ENCODE results near the gene FSTL3. TPM values are rescaled to one million over a fixed set of nuclear protein-coding genes. Genes with fewer than 3 reads are reported as not detected.
A peak's percentile ranks its signal among the peaks of the same experiment; 100 is the strongest.
"Not testable (repeated sequence)": the region's sequence is repeated elsewhere in the genome, so short reads cannot be mapped to it uniquely, and the experiment has no call there.

Gene FSTL3
- total RNA-seq, result 13.8 and 14.4 TPM in 2 replicates
- long read RNA-seq, partial matches to known transcripts, result 0 of 1 reads
- long read RNA-seq, other reads (novel, unspliced or antisense), result 1 of 1 reads

- H3K4me1 Mint-ChIP-seq (ENCODE audit: low read depth), result peaks cover 5% of the 10 kb centered on the region
- H3K27ac Mint-ChIP-seq, result peak within 1 kb of the TSS; percentile 66
- no peak for TF ChIP-seq CTCF (IDR thresholded peaks at IDR 0.05; ENCODE audit: unreplicated experiment)
- H3K9me3 Mint-ChIP-seq (ENCODE audit: low read depth), result no peaks in the 10 kb centered on the region
- no peak for DNase-seq (ENCODE audit: low spot score, unreplicated experiment)
- peaks cover 6% of the 10 kb centered on the region for H3K27me3 Mint-ChIP-seq
- peak within 1 kb of the TSS; percentile 55 for H3K4me3 Mint-ChIP-seq (ENCODE audit: low read depth)
- H3K36me3 Mint-ChIP-seq (ENCODE audit: insufficient read depth), result no peaks in the 10 kb centered on the region
Measured at GRCh38 chr19:676339-677105, at the start of gene FSTL3. Gene FSTL3 (plus strand): TSS chr19:676392. CDS start chr19:676424, 32 bp downstream.

DNA sequence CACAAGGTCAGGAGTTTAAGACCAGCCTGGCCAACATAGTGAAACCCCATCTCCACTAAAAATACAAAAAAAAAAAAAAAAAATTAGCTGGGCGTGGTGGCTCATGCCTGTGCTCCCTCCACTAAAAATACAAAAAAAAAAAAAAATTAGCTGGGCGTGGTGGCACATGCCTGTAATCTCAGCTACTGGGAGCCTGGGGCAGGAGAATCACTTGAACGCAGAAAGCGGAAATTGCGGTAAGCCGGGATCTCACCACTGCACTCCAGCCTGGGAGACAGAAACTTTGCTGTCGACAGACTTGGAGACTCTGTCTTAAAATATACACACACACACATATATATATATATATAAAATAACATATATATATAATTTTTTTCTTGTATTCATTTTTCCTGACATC lies 49.6 kb upstream of the FSTL3 start:
- not testable (repeated sequence) for H3K4me1 Mint-ChIP-seq (ENCODE audit: low read depth); H3K9me3 Mint-ChIP-seq (ENCODE audit: low read depth); H3K4me3 Mint-ChIP-seq (ENCODE audit: low read depth); H3K27me3 Mint-ChIP-seq; DNase-seq (ENCODE audit: low spot score, unreplicated experiment); H3K27ac Mint-ChIP-seq
- peaks cover 14% of the 10 kb centered on the region for H3K36me3 Mint-ChIP-seq (ENCODE audit: insufficient read depth)

DNA sequence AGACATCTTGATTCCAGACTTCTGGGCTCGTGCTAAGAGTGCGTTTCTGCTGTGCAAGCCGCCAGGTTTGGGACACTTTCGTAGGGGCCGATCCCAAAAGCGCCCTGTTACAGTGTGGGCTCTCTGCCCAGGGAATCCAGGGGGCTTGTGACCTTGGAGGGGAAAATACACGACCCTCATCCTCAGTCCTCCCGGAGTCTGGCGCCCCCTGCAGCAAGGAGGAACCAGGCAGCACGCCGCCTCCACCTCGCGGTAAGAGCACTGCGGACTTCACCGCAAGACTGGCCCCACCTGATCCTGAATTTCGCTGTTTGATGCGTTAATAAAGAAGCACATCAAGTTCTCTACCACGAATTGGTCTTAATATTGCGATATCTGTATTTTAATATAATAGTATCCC lies 48.0 kb upstream of the FSTL3 start:
- Mint-ChIP-seq H3K4me3 (ENCODE audit: low read depth) (no peak overlapping the region), H3K4me1 (ENCODE audit: low read depth) (peaks cover 1% of the 10 kb centered on the region), H3K9me3 (ENCODE audit: low read depth) (no peaks in the 10 kb centered on the region), H3K27ac (no peak overlapping the region), H3K27me3 (no peaks in the 10 kb centered on the region), H3K36me3 (ENCODE audit: insufficient read depth) (peaks cover 14% of the 10 kb centered on the region)
- DNase-seq (ENCODE audit: low spot score, unreplicated experiment), result no peak
- TF ChIP-seq CTCF (IDR thresholded peaks at IDR 0.05; ENCODE audit: unreplicated experiment), result peak; percentile 24

DNA sequence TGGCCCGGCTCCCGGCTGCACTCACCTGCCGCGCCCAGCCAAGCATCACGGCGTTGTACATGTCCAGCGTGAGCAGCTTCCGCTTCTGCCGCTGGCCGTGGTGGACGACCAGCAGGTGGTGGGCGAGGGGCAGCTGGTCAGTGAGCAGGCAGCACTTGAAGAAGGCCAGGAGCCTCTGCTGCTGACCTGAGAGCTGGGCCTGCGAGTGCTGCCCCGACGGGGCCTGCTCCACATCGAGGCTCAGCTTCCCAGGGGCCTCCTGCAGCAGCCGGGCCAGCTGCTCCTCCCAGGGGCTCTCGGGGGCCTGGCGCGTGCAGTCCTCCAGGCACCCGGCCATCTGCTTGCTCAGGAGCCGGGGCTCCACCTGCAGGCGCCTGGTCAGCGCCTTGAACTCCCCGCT lies 46.7 kb upstream of the FSTL3 start:
- not testable (repeated sequence) for H3K4me1 Mint-ChIP-seq (ENCODE audit: low read depth); H3K27ac Mint-ChIP-seq; H3K9me3 Mint-ChIP-seq (ENCODE audit: low read depth); DNase-seq (ENCODE audit: low spot score, unreplicated experiment); H3K27me3 Mint-ChIP-seq; H3K4me3 Mint-ChIP-seq (ENCODE audit: low read depth)
- peaks cover 11% of the 10 kb centered on the region for H3K36me3 Mint-ChIP-seq (ENCODE audit: insufficient read depth)

DNA sequence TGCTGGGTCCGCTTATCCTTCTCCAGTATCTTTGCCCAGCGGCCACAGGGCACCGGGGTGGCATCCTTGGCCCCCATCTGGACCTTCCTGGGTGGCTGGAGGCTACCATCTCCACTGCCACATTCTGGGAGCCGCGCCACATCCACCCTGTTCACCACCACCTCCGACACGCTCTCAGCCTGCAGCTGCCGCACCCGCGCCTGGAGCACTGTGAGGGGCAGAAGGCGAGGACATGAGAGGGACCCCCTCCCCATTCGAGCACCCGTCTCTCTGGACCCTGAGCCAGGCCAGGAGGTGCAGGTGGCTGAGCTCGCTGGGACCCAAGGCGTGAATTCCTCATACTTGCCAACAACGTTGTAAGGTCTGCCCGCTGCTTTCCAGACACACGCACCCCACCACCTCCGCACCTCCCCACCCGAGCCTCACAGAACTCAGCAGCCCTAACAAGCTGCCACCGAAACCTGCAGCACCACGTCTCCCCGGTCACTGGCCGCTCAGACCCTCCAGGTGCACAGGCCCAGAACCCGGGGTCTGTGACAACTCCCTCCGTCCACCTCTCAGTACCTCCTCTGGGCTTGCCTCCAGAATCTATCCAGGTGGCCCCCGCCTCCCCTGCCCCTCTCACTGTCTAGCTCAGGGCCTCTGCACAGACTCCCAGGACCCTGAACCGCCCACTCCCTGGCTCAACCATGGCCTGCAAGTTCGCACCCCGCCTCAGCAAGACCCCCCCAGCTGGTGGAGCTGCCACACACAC lies 46.1 kb upstream of the FSTL3 start:
- Mint-ChIP-seq H3K36me3 (ENCODE audit: insufficient read depth) (peaks cover 11% of the 10 kb centered on the region), H3K27me3 (no peaks in the 10 kb centered on the region), H3K27ac (no peak overlapping the region), H3K9me3 (ENCODE audit: low read depth) (no peaks in the 10 kb centered on the region), H3K4me1 (ENCODE audit: low read depth) (peaks cover 6% of the 10 kb centered on the region), H3K4me3 (ENCODE audit: low read depth) (no peak overlapping the region)
- TF ChIP-seq CTCF (IDR thresholded peaks at IDR 0.05; ENCODE audit: unreplicated experiment), result no peak
- DNase-seq (ENCODE audit: low spot score, unreplicated experiment), result no peak

GRCh38 chr19:632579-633067 lies 43.6 kb upstream of the FSTL3 start:
- no peak for DNase-seq (ENCODE audit: low spot score, unreplicated experiment)
- H3K27ac Mint-ChIP-seq, result peak overlapping the region; percentile 97
- peaks cover 6% of the 10 kb centered on the region for H3K4me1 Mint-ChIP-seq (ENCODE audit: low read depth)
- H3K9me3 Mint-ChIP-seq (ENCODE audit: low read depth), result no peaks in the 10 kb centered on the region
- H3K27me3 Mint-ChIP-seq, result peaks cover 7% of the 10 kb centered on the region
- peak overlapping the region; percentile 97 for H3K4me3 Mint-ChIP-seq (ENCODE audit: low read depth)
- no peak for TF ChIP-seq CTCF (IDR thresholded peaks at IDR 0.05; ENCODE audit: unreplicated experiment)
- peaks cover 7% of the 10 kb centered on the region for H3K36me3 Mint-ChIP-seq (ENCODE audit: insufficient read depth)
